Astrocyte of the hippocampus (primary cell): ENCODE data around the gene MRPL50.

Experiments used
- DNase-seq: peaks from one replicate; pipeline ENCODE4 v3.0.0; 2011; ENCODE audit warnings: low read depth, low spot score

The MRPL50 gene

GRCh38 chr9:101398068-101398929, at the start of gene MRPL50, which contains the start of gene ZNF189:
Gene MRPL50 (minus strand): TSS chr9:101398618. CDS start chr9:101398592, 26 bp downstream.
Gene ZNF189 (plus strand): TSS chr9:101398851. CDS start chr9:101399157, 306 bp downstream.
- DNase-seq = peak; percentile 100

- no peak for DNase-seq
Observed at GRCh38 chr9:101446732-101447131, 48.3 kb upstream of the MRPL50 start.

DNA sequence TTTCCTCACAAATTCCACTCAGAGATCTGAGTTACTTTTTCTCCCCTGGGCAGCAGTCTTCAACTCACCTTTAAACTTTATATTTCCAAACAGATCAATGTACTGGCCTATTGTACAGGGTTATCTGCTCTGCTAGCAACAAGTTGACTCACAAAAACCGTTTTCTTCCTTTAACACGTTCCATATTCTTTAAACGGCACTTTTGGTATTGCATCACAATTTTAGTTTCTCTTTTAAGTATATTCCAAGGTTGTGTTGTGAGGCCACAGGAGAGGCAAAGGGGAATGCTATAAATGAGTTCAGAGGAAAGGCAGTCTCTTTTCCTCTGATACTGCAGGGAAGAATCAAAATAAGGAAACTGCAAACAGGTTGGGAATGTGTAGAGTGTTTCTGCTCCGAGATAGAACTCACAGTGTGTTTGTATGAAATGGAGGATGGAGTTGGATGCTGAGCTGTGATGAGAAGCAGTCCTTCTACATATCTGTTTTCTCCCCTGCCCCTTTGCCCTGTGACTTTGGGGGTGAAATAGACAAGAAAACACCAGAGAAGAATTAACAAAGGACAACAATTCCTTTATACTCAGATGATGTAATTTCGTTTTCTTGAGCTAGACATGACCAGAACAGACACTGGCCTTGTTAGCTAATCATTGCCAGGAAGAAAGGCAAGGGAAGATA, 47.1 kb upstream of the MRPL50 start:
- DNase-seq = no peak

DNA sequence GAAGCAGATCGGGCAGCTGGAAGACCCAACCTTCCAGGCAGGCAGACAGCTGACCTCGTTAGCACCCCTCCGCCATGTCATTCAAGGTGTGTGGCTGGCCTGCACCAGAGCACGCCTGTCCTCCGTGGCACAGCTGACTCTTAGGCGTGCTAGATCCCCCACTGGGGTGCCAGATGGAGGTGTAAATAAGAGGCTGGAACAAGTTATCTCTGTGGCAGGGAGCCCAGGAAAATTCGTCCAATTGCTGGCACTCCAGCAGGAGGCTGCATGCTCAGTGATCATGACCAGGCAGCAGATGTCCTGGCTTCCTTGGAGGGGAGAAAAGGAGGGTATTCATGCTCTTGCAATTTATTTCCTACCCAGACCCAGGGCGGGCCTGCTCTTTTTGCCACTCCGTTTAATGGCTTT, 45.0 kb upstream of the MRPL50 start:
- no peak for DNase-seq

DNA sequence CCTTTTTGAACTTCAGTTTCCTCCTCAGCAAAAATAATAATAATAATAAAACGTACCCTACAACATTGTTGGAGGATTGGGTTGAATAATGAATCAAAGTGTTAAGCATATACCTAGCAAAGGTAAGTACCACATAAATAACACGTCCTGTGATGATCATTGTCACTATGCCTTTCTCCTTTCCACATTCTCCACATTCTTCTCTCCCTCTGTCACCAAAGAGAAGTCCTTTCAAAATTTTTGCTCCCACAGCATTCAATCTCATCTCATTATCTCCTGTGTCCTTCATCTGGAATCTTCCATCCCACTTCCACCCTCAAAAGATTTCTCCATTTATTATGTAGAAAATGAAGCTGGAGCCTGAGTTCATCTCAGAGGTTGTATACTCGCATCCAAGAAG, 44.3 kb upstream of the MRPL50 start:
- no peak for DNase-seq

DNA sequence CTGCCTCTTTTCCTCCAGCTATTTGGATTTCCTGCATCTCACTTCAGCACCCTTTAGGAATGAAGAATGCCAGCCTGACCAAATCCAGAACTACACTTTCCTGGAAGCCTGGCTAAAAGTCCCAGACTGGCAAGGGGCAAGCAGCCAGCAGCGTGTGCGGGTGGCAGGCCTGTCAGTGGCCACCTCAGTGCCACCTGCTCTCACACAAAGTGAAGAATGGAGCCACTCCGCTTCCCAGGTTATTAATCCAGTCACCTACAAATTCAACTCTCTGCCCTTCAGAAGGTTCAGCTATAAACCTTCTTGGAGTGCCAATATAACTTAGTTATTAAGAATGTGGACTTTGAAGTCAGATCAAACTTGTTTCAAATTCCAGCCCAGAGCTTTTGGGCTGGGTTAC, 43.9 kb upstream of the MRPL50 start:
- no peak for DNase-seq

- no peak for DNase-seq
Observed at GRCh38 chr9:101440714-101441230, 42.4 kb upstream of the MRPL50 start.

GRCh38 chr9:101438523-101438922, 40.1 kb upstream of the MRPL50 start:
- DNase-seq = no peak

GRCh38 chr9:101437806-101438232, 39.4 kb upstream of the MRPL50 start:
- DNase-seq = no peak

GRCh38 chr9:101435601-101436079, 37.2 kb upstream of the MRPL50 start, which contains the start of gene ALDOB:
Gene ALDOB (minus strand): TSS chr9:101435774. CDS start chr9:101430887, 4,887 bp downstream.
- DNase-seq = no peak

GRCh38 chr9:101434998-101435397, 36.6 kb upstream of the MRPL50 start:
- no peak for DNase-seq

- no peak for DNase-seq
Observed at GRCh38 chr9:101433229-101433628, 34.8 kb upstream of the MRPL50 start.

DNA sequence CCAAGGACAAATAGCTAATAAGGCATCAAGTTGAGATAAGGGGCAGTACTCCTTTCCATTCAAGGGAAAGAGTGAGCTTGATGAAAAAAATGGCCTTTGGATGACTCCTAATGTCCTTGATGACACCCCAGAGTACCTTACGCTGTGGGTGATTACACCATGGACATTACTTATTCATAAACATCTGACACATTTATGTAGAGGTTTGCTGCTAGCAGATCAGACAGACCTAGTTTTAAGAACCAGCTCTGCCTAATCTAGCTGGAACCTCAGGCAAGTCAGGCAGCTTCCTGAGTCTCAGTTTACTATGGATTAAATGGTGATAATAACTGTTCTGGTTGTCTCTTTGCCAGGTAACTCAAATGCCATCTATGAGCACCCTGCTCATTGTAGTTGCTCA, 34.3 kb upstream of the MRPL50 start:
- DNase-seq = no peak

DNA sequence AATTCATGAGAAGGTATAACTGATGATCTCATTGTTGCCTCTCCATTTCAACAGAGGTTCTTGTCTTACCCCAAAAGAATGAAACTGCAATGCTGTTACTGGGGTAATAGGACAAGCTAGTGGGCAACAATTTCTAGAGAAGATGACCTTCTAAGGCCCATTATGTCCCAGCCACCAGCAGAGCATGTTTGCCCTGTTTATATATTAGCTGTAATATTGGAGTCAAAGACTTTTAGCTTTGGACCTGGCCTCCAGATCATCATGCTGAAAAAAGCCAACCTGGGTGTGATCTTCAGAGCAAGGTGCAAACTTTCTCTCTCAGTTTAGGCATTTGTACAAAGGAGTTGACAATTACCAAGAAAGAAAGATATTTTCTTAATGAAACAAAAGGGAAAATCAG, 33.8 kb upstream of the MRPL50 start:
- DNase-seq = no peak

DNA sequence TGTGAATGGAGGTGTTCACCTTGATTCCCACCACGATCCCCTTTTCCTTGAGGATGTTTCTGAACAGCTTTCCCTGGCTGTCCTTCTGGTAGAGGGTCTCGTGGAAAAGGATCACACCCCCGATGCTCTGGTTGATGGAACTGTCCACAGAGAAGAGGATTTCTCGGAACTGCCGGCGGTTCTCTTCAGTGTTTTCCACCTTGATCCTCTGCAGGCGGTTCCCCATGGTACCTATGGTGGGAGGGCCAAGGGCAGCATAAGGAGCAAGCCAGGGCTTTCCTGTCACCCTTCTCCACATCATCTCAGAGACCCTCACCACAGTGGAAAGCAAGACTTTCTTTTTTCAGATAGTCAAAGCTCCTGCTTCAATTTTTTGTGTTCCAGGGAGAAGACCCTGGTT, 31.3 kb upstream of the MRPL50 start:
- no peak for DNase-seq

- DNase-seq = no peak
Observed at GRCh38 chr9:101428909-101429308, 30.5 kb upstream of the MRPL50 start.

DNA sequence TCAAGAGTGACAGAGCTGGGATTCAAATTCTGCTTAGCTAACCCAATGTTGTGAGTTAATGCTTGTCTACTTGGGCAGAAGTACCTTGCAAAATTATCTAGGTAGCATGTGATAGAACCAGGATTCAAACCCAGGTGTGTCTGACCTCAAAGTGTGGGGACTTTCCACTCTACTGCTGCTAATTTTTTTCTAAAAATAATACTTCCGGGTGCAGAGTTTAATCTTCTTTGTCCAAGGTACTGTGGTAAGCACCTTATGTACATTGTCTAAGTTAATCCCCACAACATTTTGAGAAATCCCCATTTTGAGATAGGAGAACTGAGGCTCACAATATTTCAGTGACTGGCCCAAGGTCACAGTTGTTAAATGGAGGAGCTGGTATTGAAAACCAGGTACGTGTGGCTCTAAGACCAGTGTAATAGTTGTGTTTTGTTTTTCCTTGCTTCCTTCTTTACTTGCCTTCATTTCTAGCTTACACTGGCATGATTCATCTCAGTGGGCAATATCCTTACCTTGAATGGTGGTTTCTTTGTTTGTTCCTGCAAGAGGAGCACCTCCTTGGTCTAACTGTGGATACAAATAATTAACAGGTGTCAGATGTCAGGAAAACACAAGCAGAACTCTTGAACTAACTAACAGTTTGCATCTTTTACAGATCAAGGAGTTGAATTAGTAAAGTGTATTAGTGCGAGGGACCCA, 29.7 kb upstream of the MRPL50 start:
- no peak for DNase-seq

- no peak for DNase-seq
Observed at GRCh38 chr9:101427358-101427757, 28.9 kb upstream of the MRPL50 start.

DNA sequence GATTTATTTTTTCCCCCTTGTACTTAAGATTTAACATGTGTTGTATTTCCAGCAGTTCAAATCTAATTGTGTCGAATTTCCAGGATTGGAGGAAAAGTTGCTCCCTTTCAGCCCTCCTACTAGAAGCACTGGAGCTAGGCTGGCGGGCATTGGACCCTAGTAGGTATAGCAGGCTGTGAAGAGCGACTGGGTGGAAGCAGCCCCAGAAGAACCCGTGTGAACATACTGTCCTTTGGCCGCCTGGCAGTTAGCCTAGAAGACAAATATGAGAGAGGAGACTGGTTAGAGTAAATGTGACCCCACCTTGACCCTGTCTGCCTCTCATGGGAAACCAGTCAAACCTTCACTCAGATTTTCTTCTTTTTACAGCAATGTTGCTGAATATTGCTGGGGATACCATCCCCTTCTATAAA, 23.2 kb upstream of the MRPL50 start:
- no peak for DNase-seq

GRCh38 chr9:101419863-101420262, 21.4 kb upstream of the MRPL50 start:
- DNase-seq = no peak

DNA sequence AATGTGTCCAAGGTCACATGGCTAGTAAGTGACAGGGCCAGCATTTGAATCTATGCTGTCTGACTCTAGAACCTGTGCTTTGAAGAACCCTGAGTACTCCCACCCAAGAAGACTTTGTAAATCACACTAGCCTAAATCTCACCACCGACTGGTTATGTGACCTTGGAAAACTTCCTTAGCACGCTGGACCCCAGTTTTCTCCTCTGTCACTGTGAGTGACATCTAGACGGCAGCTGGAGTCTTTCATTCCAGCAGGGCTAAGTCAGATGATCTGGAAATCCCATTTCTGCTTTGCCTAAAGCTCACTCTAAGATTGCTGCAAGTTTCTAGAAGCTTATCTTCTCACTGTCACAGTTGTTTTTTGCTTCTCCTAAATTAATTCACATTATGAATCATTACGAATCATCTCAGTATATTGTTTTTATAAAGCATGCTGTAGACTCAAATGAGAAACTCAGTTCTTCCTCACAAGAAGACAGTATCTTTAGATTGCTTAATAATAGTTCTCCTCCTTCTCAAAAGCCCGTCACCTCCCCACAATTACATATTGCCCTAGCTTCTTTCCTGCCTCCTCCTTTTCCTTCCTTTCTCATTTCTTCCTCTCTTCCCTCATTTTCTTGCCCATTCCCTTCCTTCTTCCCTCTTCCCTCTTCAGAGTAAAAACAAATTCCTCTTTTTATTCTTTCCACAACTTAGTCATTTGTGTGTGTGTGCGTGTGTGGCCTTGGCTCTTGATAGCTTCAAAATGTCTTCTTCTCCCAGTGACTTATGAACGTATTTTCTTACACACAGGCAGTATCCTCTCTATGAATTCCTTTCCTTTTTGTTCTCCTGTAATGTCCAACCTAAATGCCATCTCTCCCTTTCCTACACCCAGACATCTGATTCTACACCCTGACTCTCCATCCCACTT, 20.4 kb upstream of the MRPL50 start:
- no peak for DNase-seq
